Central memory CD4-positive, alpha-beta T cell (primary cell): Measurements from ENCODE around the gene NCAPH2.
A peak's percentile ranks its signal among the peaks of the same experiment; 100 is the strongest.

Experiments
- DNase-seq: peaks from one replicate; pipeline ENCODE4 v3.0.0; 2022

Gene NCAPH2

DNA sequence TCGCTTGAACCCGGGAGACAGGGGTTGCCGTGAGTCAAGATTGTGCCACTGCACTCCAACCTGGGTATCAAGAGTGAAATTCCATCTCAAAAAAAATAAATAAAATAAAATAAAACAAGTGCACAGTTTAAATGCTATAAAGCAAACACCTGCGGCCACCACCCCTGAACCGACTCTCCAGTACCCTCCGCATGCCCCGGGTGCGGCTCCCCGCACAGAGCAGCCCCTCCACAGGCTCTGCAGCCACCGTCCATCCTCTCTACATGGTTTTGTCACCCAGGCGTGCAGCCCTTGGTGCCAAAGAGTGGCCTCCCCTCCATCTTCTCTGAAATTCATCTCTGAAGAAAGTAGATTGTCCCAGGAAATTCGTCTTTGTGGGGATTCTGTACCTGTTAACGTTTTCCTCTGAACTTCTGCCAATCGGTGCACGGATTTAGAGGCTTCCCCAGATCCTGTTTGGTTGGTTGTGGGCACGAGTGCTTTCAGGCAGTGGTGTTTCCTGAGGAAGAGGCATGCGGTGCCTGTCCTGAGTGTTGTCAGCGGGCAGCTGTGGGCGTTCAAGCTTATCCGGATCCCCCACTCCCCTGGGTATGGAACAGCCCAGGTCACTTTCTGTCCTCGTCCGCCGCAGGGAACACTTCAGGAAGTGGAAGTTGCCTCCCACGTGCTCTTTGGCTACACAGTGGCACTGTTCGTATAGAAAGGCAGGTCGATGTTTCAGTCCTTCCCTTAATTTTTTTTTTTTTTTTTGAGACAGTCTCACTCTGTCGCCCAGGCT lies 17.3 kb upstream of the NCAPH2 start:
- no peak for DNase-seq

DNA sequence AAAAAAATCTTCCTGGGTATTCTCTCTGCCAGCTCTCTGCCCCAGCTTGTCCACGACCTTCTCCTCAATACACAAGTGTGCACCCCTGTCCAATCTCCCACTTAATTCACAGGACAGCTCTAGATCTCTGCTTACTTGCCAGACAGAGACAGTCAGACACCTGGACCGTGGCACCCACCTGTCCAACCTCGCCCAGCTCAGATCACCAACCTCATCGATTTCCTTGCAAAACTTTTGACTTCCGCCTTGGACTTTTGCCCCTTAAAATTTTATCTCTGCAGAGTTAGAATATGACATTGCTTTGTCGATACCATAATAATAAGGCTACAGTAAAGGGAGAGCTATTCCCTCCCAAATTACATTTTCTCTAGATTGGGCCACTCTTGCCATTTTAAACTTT lies 10.9 kb upstream of the NCAPH2 start:
- no peak for DNase-seq

DNA sequence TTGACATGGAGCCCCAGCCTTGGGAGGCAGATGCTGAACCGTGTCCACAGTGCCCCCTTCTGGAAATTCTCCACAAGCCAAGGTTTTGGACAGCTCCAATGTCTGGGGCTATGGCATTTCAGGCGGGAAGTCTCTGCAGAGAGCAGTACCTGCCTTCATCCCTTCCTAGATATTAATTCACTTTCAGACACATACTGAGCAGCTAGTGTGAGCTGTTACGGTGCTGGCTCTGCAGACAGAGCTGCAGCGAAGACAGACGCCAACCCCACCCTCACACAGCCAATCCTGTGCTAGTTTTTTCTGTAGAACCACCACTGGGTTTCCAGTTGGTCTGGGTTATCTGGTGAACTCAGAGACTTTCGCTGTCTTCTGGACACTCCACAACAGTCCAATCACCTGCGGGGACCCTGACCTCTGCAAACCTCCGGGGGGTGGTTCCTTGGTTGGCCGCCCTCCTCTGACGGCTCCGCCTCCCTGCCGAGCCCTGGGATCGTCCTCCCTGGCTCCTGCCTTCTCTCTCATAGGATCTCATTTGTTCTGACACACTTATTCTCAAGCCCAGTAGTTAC lies 9.6 kb upstream of the NCAPH2 start:
- DNase-seq: peak; percentile 65

DNA sequence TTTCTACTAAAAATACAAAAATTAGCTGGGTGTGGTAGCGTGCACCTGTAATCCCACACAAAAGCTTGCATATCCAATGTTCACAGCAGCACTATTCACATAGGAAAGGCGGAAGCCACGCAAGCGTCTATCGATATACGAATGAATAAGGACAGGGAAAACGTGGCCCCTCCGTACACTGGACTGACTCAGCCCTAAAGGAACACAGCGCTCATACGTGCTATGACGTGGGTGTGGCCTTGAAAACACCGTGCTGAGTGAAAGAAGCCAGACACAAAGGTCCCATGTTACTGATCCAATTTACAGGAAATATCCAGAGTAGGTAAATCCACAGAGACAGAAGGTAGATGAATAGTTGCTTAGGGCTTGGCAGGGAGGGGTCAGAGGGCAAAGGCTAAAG lies 7.6 kb upstream of the NCAPH2 start:
- DNase-seq: no peak

DNA sequence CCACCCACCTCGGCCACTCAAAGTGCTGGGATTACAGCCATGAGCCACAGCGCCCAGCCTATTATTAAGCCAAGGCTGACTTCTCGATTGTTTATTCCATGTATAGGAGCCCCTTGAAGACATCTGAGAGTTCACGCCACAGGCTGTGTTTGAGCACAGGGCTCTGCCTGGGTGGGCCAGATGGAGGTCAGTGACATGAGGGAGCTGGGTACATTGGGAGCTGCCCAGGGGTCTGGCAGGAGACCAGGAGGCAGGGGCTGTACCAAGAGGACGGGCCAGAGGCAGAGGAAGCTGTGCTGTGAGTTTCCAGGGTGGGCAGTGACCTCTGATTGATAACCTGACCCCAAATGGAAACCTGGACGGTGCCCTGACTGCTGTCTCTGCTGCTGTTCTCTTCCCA lies 5.9 kb upstream of the NCAPH2 start:
- no peak for DNase-seq

DNA sequence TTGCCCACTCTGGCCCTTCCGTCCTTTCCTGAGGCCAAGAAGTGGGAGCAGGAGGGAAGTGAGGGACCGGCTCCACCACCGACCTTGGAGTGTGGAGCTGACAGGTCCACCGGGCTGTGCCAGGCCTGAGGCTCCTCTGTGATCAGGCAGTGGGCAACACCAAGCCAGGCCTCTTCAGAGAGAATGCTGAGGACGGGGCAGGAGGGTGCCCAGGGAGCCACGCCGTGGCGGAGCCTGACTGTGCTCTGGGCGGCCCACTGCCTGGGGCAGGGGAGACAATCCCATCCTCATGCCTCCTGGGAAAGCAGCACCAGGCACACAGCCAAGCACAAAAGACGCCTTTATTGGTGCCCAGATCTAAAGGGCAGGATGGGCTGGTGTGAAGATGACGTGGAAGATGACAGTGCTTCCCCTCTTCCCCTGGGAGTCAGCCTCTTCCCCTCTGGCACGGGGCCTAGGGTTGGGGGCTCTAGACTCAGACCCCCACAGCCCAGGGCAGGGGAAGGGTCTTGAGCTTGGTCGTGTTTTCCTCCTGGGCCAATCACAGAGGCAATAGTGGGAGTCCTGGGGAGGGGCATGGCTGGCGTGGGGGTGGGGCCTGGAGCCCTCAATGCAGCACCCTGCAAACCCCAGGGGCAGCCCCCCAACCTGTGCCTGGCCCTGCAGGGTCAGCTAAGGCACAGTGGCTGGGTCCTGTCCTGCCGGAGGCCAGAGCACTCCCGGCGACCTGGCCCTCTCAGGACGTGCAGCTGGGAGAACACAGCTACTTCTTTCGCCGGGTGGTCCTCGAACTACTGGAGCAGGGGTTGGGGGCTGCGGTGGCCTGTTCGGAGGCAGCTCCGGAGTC lies 5.2 kb upstream of the NCAPH2 start:
- DNase-seq: no peak

DNA sequence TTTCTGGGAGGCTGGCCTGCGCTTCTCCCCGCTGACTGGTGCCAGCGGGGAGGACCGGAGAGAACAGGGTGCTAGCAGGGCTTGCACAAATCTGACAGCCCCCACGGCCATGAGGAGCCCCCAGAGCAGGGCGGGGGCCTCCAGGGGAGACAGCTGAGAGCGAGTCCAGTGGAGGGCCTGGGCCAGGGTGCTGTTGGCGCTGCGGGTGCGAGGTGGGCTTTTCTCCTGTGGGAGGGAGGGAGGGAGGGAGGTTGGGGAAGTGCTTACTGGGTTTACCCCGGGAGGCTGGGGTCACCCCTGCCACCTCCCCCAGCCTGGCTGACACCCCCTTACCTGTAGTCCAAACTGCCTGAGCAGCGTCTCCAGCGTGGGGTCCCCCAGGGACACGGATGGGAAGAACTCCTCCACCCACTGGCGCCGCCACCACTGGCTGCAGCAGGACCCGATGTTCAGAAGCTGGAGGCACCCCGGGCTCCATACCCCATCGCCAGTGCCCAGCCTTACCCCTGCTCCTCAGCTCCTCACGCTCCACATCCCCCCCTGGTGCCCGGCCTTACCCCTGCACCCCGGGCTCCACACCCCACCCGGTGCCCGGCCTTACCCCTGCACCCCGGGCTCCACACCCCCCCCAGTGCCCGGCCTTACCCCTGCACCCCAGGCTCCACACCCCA lies 4.4 kb upstream of the NCAPH2 start:
- DNase-seq: no peak

DNA sequence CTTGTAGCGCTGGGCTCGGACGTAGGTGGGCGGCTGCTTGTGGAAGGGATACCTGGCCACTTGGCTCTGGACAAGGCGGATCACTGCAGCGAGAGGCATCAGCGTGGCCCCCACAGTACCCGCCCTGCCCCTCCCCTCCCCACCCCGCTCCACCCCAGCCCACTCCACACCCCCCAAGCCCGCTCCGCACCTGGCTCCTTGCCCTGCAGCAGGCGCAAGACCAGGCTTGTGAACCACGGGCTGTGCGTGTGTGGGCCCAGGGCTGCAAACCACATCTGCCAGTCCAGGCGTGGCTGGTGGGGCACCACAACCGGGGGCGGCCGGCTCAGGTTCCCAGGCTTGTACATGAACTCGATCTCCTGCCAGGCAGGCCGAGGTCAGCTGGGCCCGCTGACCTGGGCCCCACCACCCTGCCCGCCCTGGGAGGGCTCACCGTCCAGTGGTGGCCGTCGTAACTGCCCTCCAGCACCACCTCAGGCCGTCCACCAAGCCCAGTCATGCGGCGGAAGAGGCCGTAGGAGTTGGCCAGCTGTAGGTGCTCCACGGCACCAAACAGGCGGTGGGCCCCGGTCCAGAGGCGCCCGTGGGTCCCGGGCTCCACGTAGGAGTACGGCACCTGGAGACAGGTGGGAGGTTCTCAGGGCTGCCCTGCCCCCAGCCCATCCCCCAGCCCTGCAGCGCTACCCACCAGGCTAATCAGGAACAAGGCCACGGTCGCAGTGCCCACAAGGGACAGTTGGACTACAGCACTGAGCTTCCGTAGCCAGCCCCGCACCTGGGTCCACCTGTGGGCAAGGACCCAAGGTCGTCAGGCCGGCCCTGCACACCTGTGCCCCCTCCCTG lies 3.4 kb upstream of the NCAPH2 start:
- DNase-seq: no peak

DNA sequence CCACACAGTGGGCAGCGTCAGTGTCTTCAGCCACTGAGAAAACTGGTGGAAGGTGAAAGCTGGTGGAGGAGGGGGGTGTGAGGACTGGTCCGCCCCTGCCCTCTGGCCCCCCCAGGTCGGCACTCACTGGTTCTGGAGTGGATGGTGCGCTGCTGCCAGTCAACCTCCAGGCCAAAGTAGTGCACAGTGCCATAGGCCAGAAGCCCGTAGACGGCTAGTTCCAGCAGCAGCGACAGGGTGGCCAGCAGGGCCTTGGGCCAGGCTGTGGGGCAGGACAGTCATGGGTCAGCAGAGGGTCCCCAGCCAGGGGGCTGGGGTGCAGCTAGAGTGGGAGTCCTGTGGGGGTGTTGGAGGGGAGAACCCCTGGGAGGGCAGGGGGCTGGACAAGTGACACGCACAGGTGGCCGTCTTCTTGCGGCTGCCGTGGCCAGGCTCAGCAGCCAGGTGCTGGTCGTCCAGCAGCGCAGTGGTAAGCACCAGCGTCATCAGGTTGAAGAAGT lies 2.7 kb upstream of the NCAPH2 start:
- no peak for DNase-seq

DNA sequence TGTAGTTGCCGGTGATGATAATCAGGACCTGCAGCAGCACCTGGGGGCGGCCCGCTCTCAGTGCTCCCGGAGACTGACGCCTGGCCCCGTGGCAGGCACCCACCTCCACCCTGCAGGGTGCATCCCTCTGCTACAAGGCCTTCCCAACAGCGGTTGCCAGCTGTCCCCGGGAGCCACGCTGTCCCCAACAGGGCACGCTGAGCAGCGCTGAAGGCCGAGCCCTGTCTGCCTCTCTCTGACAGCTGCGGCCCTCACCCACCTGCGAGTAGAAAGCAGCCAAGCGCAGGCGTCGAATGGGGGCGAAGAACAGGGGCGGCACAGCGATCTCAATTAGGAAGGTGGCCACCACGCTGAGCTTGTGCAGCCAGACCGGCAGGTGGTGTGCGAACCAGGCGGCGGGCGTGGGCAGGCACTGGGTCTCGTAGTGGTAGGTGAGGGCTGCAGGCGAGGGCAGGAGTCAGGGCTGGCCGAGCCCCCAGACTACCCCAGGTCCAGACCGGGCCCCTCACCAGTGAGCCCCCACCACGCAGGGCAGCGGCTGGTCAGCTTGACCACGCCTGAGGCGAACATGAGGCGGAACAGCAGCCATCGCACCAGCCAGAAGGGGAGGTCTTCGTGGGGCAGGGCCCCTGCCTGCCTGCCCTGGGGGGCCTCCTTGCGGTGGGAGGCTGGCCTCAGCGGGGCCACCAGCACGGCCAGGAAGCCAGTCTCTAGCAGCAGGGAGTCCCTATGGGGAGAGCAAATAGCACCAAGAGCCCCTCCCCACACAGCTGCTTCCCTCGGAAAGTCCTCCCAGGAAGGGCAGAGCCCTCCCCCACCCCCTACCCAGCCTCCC lies 2.0 kb upstream of the NCAPH2 start:
- DNase-seq: no peak

DNA sequence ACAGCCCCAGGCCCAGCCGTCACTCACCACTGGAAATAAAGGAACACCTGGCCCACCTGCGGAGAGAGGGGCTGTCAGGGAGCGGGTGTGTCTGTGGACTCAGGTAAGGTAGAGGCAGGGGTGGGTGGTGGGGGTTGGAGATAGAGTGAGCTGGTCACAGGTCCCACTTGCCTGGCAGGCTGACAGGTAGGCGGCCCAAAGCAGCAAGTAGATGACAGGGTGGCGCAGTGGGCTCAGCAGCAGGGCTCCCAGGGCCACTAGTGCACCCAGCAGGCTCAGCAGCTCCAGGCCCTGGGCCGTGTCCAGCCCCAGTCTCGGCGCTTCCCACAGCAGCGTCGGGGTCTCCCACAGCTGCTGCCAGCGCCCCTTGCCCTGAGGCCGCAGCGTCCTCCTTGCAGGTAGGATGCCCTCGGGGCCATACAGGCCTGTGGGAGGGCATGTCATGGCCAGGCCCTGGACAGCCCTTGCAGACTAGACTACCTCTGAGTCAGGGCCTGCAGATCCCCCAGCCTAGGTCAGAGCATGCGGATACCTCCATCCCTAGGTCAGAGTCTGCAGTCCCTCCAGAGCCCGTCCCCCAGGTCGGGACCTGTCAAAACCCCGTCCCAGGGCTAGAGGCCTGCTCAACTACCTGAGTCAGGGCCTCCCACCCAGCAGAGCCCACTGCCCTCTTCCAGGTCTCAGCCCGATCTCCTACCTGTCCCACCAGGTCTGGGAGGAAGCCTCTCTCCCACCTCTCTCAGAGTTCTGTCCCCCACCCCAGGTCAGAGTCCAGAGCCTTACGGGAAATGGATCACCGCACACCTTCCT lies 1.2 kb upstream of the NCAPH2 start:
- DNase-seq: no peak

DNA sequence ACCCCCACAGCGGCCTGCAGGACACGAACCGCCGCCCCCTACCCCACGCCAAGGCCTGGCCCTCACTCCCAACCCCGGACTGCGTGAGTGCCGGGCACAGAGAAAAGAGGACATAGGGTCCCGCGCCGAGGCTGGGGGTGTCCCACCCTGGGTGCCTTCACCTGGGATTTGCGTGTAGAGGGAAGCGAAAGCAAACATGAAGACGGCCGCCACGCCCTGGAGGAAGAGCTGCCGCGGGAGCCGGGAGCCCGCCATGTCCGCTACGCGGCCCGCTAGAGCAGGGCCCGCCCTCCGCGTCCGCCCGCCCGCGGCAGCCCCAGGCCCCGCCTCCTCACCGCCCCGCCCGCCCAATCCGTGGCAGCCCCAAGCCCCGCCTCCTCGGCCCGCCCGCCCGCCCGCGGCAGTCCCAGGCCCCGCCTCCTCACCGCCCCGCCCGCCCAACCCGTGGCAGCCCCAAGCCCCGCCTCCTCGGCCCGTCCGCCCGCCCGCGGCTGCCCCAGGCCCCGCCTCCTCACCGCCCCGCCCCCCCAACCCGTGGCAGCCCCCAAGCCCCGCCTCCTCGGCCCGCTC lies 518 bp upstream of the NCAPH2 start, which contains the start of gene LMF2:
TSS of gene LMF2 (minus strand) at position 282 of the 570 bp plus-strand sequence. CDS start at position 255, 27 bp downstream.
- DNase-seq: peak; percentile 88

DNA sequence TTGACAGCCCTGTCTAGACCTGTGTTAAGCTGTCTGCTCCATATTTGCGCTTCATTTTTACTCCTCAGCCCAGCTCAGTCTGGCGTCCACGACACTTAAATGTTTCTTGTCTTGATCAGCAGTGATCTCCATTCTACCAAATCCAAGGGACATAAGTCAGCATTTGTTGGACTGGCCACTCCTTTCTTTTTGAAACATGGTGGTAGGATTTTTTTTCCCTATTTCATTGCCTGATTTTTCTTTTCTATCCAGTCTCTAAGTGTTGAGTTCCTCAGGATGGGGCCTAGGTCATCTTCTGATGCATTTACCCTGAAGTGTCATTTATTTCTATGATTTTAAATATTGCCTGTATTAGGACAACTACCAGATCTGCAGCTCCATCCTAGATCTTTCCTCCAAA lies 873 bp downstream of the NCAPH2 start:
- no peak for DNase-seq

DNA sequence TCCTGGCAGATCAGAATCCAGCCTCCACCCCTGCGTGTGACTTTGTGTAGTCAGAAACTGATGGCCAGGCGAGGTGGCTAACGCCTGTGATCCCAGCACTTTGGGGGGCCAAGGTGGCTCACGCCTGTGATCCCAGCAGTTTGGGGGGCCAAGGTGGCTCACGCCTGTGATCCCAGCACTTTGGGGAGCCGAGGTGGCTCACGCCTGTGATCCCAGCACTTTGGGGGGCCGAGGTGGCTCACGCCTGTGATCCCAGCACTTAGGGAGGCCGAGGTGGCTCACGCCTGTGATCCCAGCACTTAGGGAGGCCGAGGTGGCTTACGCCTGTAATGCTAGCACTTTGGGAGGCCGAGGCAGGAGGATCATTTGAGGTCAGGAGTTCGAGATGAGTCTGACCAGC lies 5.2 kb downstream of the NCAPH2 start:
- DNase-seq: no peak

DNA sequence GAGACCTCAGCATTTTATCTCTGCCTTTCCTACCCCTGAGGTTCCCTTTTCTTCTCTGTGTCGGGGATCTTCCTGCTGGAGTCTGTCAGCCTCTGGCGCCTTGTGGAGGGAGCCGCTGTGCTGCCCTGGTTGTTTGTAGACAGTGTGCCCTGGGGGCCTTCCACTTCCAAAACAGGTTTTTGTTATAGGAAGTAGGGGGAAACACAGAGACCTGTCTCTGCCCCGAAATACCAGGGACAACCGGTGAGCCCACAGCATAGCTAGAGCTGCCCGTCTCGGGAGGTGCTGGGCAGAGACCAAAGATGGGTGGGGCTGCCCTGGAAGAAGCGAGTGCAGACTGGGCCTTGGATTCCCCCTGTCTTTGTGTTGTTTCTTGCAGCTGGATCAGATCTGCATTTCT lies 8.0 kb downstream of the NCAPH2 start:
- no peak for DNase-seq

DNA sequence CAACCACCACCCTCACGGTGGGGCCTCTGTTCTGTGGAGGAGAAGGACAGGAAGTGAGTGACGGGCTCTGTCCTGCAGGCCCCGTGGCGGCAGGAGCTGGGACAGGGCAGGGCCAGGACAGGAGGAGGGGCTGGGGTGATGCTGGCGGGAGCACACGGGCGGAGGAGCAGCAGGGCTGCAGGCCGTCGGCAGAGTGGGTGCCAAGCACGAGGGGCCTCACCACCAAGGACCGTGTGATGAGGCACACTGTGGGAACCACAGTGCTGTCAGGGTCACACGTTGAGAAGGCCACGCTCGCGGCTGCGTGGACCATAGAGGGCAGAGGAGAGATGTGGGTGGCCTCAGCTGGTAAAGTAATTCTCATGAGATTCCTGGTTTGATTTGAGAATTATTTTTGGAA lies 8.9 kb downstream of the NCAPH2 start:
- no peak for DNase-seq

DNA sequence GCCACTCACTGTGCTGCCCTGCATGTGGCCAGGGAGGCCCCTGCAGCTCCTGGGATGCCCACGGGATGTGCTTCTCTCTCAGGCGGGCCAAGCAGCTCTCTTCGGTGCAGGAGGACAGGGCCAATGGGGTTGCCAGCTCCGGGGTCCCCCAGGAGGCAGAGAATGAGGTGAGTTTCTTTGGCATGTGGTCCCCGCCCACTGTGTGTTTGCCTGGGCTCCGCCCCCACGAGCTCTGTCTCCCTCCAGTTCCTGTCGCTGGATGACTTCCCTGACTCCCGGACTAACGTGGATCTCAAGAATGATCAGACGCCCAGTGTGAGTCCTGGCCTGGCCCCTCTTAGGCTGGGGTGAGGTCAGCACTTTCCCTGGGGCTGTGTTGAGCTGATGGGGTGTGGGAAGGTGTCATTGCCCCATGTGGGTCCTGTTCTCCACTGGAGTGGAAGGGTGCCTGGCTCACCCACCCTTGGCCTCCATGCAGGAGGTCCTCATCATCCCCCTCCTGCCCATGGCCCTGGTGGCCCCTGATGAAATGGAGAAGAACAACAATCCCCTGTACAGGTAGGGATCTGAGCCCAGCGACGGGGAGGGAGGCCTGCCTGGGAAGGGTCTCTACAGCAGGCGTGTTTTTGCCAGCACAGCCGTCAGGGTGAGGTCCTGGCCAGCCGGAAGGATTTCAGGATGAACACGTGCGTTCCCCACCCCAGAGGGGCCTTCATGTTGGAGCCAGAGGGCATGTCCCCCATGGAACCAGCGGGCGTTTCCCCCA lies 9.7 kb downstream of the NCAPH2 start:
- DNase-seq: no peak

DNA sequence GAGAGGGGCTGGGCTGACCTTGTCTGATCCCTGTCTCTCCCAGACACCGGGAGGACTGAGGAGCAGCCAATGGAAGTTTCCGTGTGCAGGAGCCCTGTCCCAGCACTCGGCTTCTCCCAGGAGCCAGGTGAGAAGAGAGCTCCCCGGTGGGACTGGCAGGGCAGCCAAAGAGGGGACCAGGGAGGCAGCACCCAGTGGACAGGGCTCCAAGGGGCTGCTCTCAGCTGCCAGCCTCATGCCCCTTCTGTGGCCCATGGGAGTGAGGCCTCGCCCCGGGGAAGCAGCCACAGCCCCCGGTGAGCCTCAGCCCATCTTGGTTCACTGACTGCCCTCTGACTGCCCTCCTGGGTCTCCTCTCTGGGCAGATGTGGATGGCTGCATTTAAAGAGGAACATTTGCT lies 10.6 kb downstream of the NCAPH2 start:
- DNase-seq: no peak

DNA sequence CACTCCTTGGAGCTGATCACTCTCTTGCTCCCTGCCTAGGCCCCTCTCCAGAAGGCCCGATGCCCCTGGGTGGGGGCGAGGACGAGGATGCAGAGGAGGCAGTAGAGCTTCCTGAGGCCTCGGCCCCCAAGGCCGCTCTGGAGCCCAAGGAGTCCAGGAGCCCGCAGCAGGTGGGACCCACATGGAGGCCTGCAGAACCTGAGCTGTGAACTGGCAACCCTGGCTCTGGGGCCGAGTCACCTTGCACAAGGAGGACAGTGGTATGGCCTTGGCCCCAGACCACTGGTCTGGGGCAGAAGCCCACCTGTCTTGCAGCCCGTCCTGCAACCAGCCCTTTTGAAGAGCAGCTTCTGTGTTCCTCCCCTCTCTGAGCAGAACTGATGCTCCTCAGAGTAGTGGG lies 11.1 kb downstream of the NCAPH2 start:
- no peak for DNase-seq
